HepG2 (cell line): Measurements from ENCODE around the gene KDM5A. TPM values are rescaled to one million over a fixed set of nuclear protein-coding genes. Genes with fewer than 3 reads are reported as not detected.

Experiments
- MED8 ChIP-seq: sonication (generic); formaldehyde crosslinking; IDR thresholded peaks from 2 replicates; pipeline ENCODE4 v1.8.1; 2023; ENCODE audit warnings: mild to moderate bottlenecking, missing genetic modification reagents; ENCODE audit not compliant: insufficient replicate concordance
- MIER3 ChIP-seq: IDR thresholded peaks from 2 replicates; pipeline ENCODE4 v1.6.1; 2016; ENCODE audit warnings: missing compliant biosample characterization, borderline replicate concordance
- NR1H2 ChIP-seq: sonication (generic); formaldehyde crosslinking; IDR thresholded peaks from 2 replicates; pipeline ENCODE4 v1.8.1; 2022; ENCODE audit warnings: low read depth, missing genetic modification reagents, borderline replicate concordance
- PCBP2 ChIP-seq: fragments of 200-400 bp; formaldehyde crosslinking; optimal IDR thresholded peaks from 2 replicates; pipeline ENCODE3; 2018; ENCODE audit warnings: low read length, low read depth; ENCODE audit not compliant: poor library complexity, severe bottlenecking
- RELA ChIP-seq: sonication (generic); formaldehyde crosslinking; IDR thresholded peaks from 2 replicates; pipeline ENCODE4 v1.4.0; 2020; ENCODE audit warnings: missing genetic modification reagents
- SALL1 ChIP-seq: sonication (generic); formaldehyde crosslinking; IDR thresholded peaks from 2 replicates; pipeline ENCODE4 v1.8.0; 2022; ENCODE audit warnings: mild to moderate bottlenecking, missing genetic modification reagents
- SNRNP70 ChIP-seq: fragments of 200-400 bp; formaldehyde crosslinking; IDR thresholded peaks from 2 replicates; pipeline ENCODE4 v1.6.1; 2017; ENCODE audit warnings: mild to moderate bottlenecking, low read depth, low read length, moderate library complexity
- ZBTB20 ChIP-seq: sonication (generic); formaldehyde crosslinking; IDR thresholded peaks from 2 replicates; pipeline ENCODE4 v1.8.1; 2023; ENCODE audit warnings: missing genetic modification reagents, low read depth, mild to moderate bottlenecking, borderline replicate concordance
- ZFY ChIP-seq: sonication (generic); formaldehyde crosslinking; IDR thresholded peaks from 2 replicates; pipeline ENCODE4 v1.4.0; 2020; ENCODE audit warnings: missing genetic modification reagents
- ZNF101 ChIP-seq: sonication (generic); formaldehyde crosslinking; IDR thresholded peaks from 2 replicates; pipeline ENCODE4 v1.4.0; 2020; ENCODE audit warnings: mild to moderate bottlenecking, low read depth, missing genetic modification reagents, borderline replicate concordance
- ZNF672 ChIP-seq: sonication (generic); formaldehyde crosslinking; IDR thresholded peaks from 2 replicates; pipeline ENCODE4 v1.8.1; 2022; ENCODE audit warnings: missing genetic modification reagents
- polyA plus RNA-seq, 8 experiments: library from polyadenylated mRNA; depleted of rRNA in 3 of 8; stranded (reverse) in 7 of 8; unstranded in 1 of 8; fragments of >200 nt; fragmentation: Illumina TruSeq in 4 of 8; extraction: Trizol in 4 of 8; gene quantifications; 2 replicates each; pipeline versions ENCODE4 v1.2.1 to v1.2.3, GENCODE V29; 2011 to 2016; ENCODE audit warnings: low read depth in 4 of 8, missing spikeins in 1 of 8, mixed read lengths in 1 of 8; ENCODE audit not compliant: insufficient read depth in 1 of 8
- total RNA-seq, 5 experiments: library from RNA; depleted of rRNA; stranded (reverse); fragments of >200 nt; fragmentation: Illumina TruSeq; extraction: Trizol; gene quantifications; 2 replicates each; pipeline ENCODE4 v1.2.3, GENCODE V29; 2016; ENCODE audit warnings: low read depth in 1 of 5
- TF ChIP-seq, protein P1 (sequence below): sonication (generic); formaldehyde crosslinking; IDR thresholded peaks from 2 replicates; pipeline ENCODE4 v1.4.0; 2020; ENCODE audit warnings: low read depth, mild to moderate bottlenecking, missing genetic modification reagents
- TF ChIP-seq, protein P2 (sequence below): sonication (generic); formaldehyde crosslinking; IDR thresholded peaks from 2 replicates; pipeline ENCODE4 v1.4.0; 2020; ENCODE audit warnings: missing genetic modification reagents
- TF ChIP-seq, protein P3 (sequence below): IDR thresholded peaks from 2 replicates; pipeline ENCODE4 v1.6.1; 2012; ENCODE audit warnings: inconsistent platforms
- TF ChIP-seq, protein P4 (sequence below): sonication (generic); formaldehyde crosslinking; IDR thresholded peaks from 2 replicates; pipeline ENCODE4 v1.5.1; 2020; ENCODE audit warnings: missing genetic modification reagents, mild to moderate bottlenecking, borderline replicate concordance
- TF ChIP-seq, protein P5 (sequence below): sonication (generic); formaldehyde crosslinking; conservative IDR thresholded peaks from 2 replicates; pipeline ENCODE4 v1.4.0; 2020; ENCODE audit warnings: mild to moderate bottlenecking, missing genetic modification reagents, moderate library complexity

The KDM5A gene
- total and polyA plus RNA-seq, 2 of the 13 experiments (the other 11 are each of a cell fraction or from before 2014, with no cell fraction given), result 12.0 to 29.2 TPM

DNA sequence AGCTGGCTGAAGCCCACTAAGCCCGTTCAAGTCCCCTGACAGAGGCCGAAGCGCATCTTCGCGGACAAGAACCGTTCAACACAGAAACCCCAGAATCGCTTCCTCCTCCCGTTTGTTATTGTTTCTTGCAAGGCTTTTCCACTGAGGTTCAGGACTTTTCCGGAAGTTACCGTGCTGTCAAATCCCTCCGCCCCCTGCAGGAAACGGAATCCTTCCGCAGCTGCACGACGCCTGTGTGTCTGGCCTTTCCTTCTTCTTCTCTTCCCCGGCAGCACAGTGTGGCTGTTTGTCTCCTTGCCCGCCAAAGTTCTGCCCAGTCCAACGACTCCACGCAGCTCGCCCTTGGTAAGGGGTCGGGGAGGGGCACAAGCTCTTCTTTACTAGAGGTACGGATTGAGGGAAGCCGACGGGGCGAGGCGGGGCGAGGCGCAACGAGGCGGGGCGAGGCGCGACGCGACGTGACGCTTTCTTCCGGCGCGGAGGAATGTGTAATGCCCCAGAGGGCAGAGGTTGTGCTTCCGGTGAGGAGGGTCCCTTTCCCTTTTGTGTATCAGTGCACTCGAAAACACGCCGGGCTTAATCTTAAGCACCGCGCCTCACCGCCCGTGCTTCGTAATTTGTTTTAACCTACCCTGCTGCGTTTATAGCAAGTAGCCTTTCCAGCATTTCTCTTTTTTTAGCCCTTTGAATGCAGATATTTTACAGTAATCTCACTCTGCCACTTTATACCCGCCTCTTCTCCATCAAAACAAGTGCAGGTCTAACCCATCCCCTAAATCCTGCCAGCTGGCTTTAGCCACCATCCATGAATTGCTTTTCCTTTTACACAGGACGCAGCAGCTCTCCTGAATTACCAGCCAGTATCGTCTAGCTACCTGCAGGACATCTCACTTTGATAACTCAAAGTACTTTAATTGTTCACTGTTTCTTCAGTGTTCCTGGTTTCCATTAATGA is at the start of gene KDM5A (continued):
- TF ChIP-seq, protein P1, sequence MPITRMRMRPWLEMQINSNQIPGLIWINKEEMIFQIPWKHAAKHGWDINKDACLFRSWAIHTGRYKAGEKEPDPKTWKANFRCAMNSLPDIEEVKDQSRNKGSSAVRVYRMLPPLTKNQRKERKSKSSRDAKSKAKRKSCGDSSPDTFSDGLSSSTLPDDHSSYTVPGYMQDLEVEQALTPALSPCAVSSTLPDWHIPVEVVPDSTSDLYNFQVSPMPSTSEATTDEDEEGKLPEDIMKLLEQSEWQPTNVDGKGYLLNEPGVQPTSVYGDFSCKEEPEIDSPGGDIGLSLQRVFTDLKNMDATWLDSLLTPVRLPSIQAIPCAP, result no peak
- TF ChIP-seq MIER3 (CRISPR knock-in tag) (0 out of 2 replicates have a peak, but pooled peaks have one; percentile 63), NR1H2 (CRISPR knock-in tag) (no peak; the same call in 1 of the 2 replicates), RELA (CRISPR knock-in tag) (no peak), ZBTB20 (CRISPR knock-in tag) (peak; percentile 23; the same call in 1 of the 2 replicates), ZNF672 (no peak), ZNF101 (CRISPR knock-in tag) (no peak), MED8 (CRISPR knock-in tag) (peak; percentile 75), SALL1 (CRISPR knock-in tag) (peak; percentile 91), ZFY (CRISPR knock-in tag) (peak; percentile 60), SNRNP70 (no peak), PCBP2 (no peak)
- TF ChIP-seq, protein P2, sequence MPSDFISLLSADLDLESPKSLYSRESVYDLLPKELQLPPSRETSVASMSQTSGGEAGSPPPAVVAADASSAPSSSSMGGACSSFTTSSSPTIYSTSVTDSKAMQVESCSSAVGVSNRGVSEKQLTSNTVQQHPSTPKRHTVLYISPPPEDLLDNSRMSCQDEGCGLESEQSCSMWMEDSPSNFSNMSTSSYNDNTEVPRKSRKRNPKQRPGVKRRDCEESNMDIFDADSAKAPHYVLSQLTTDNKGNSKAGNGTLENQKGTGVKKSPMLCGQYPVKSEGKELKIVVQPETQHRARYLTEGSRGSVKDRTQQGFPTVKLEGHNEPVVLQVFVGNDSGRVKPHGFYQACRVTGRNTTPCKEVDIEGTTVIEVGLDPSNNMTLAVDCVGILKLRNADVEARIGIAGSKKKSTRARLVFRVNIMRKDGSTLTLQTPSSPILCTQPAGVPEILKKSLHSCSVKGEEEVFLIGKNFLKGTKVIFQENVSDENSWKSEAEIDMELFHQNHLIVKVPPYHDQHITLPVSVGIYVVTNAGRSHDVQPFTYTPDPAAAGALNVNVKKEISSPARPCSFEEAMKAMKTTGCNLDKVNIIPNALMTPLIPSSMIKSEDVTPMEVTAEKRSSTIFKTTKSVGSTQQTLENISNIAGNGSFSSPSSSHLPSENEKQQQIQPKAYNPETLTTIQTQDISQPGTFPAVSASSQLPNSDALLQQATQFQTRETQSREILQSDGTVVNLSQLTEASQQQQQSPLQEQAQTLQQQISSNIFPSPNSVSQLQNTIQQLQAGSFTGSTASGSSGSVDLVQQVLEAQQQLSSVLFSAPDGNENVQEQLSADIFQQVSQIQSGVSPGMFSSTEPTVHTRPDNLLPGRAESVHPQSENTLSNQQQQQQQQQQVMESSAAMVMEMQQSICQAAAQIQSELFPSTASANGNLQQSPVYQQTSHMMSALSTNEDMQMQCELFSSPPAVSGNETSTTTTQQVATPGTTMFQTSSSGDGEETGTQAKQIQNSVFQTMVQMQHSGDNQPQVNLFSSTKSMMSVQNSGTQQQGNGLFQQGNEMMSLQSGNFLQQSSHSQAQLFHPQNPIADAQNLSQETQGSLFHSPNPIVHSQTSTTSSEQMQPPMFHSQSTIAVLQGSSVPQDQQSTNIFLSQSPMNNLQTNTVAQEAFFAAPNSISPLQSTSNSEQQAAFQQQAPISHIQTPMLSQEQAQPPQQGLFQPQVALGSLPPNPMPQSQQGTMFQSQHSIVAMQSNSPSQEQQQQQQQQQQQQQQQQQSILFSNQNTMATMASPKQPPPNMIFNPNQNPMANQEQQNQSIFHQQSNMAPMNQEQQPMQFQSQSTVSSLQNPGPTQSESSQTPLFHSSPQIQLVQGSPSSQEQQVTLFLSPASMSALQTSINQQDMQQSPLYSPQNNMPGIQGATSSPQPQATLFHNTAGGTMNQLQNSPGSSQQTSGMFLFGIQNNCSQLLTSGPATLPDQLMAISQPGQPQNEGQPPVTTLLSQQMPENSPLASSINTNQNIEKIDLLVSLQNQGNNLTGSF (CRISPR knock-in tag), result 0 out of 2 replicates have a peak, but pooled peaks have one; percentile 22
- TF ChIP-seq, protein P3, sequence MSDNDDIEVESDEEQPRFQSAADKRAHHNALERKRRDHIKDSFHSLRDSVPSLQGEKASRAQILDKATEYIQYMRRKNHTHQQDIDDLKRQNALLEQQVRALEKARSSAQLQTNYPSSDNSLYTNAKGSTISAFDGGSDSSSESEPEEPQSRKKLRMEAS, result peak; percentile 80
- TF ChIP-seq, protein P4, sequence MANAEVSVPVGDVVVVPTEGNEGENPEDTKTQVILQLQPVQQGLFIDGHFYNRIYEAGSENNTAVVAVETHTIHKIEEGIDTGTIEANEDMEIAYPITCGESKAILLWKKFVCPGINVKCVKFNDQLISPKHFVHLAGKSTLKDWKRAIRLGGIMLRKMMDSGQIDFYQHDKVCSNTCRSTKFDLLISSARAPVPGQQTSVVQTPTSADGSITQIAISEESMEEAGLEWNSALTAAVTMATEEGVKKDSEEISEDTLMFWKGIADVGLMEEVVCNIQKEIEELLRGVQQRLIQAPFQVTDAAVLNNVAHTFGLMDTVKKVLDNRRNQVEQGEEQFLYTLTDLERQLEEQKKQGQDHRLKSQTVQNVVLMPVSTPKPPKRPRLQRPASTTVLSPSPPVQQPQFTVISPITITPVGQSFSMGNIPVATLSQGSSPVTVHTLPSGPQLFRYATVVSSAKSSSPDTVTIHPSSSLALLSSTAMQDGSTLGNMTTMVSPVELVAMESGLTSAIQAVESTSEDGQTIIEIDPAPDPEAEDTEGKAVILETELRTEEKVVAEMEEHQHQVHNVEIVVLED (CRISPR knock-in tag), result peak; percentile 83
- TF ChIP-seq, protein P5, sequence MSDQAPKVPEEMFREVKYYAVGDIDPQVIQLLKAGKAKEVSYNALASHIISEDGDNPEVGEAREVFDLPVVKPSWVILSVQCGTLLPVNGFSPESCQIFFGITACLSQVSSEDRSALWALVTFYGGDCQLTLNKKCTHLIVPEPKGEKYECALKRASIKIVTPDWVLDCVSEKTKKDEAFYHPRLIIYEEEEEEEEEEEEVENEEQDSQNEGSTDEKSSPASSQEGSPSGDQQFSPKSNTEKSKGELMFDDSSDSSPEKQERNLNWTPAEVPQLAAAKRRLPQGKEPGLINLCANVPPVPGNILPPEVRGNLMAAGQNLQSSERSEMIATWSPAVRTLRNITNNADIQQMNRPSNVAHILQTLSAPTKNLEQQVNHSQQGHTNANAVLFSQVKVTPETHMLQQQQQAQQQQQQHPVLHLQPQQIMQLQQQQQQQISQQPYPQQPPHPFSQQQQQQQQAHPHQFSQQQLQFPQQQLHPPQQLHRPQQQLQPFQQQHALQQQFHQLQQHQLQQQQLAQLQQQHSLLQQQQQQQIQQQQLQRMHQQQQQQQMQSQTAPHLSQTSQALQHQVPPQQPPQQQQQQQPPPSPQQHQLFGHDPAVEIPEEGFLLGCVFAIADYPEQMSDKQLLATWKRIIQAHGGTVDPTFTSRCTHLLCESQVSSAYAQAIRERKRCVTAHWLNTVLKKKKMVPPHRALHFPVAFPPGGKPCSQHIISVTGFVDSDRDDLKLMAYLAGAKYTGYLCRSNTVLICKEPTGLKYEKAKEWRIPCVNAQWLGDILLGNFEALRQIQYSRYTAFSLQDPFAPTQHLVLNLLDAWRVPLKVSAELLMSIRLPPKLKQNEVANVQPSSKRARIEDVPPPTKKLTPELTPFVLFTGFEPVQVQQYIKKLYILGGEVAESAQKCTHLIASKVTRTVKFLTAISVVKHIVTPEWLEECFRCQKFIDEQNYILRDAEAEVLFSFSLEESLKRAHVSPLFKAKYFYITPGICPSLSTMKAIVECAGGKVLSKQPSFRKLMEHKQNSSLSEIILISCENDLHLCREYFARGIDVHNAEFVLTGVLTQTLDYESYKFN (CRISPR knock-in tag), result 0 out of 2 replicates have a peak, but pooled peaks have one; percentile 49
